Common myeloid progenitor, CD34-positive (primary cell): ENCODE data around the gene ZDHHC21.

Experiments
- CTCF ChIA-PET: fragments of 350-600 bp; sonication (Branson Sonifier 250); formaldehyde crosslinking; loops from one replicate; lab custom pipeline; 2021; ENCODE audit warnings: antibody characterized with exemption; lab: Charles Lee
- POLR2A ChIA-PET: fragments of 350-600 bp; sonication (Branson Sonifier 250); formaldehyde crosslinking; loops from one replicate; lab custom pipeline; 2021; ENCODE audit warnings: antibody characterized with exemption; lab: Charles Lee
- DNase-seq, 3 donors: peaks; one replicate each; pipeline versions ENCODE4 v3.0.0 to v3.0.0-alpha.2; 2013
- H3K27ac ChIP-seq, 2 experiments: 1 replicate in 1 of 2; 2 replicates in 1 of 2; pipeline ENCODE4 v1.7.0; 2013; ENCODE audit warnings: inconsistent platforms in 2 of 2, low read length in 2 of 2, mild to moderate bottlenecking in 2 of 2, low read depth in 1 of 2, moderate library complexity in 1 of 2; ENCODE audit not compliant: severe bottlenecking in 2 of 2, insufficient read depth in 1 of 2, poor library complexity in 1 of 2
- H3K27me3 ChIP-seq, 5 experiments: replicated peaks in 2 of 5; 1 replicate in 3 of 5; 2 replicates in 2 of 5; pipeline versions ENCODE4 v1.6.1 to v1.7.0; 2013; ENCODE audit warnings: low read length in 4 of 5, mild to moderate bottlenecking in 2 of 5, moderate library complexity in 2 of 5, inconsistent platforms in 1 of 5; ENCODE audit not compliant: insufficient read depth in 5 of 5, control insufficient read depth in 4 of 5
- H3K36me3 ChIP-seq, 4 experiments: 1 replicate in 2 of 4; 2 replicates in 2 of 4; pipeline versions ENCODE4 v1.6.1 to v1.7.0; 2013; ENCODE audit warnings: low read length in 3 of 4, control low read depth in 1 of 4, mild to moderate bottlenecking in 1 of 4; ENCODE audit not compliant: control insufficient read depth in 4 of 4, insufficient read depth in 4 of 4
- H3K4me1 ChIP-seq, 4 experiments: 1 replicate in 3 of 4; 2 replicates in 1 of 4; pipeline versions ENCODE4 v1.6.1 to v1.7.1; 2013; ENCODE audit warnings: low read length in 3 of 4, mild to moderate bottlenecking in 3 of 4, control low read depth in 1 of 4, inconsistent platforms in 1 of 4, moderate library complexity in 1 of 4; ENCODE audit not compliant: control insufficient read depth in 4 of 4, insufficient read depth in 4 of 4; ENCODE audit errors: control extremely low read depth in 1 of 4
- H3K4me3 ChIP-seq, 7 experiments: 1 replicate in 4 of 7; 2 replicates in 3 of 7; pipeline versions ENCODE4 v1.5.1 to v1.7.0; 2013; ENCODE audit warnings: mild to moderate bottlenecking in 7 of 7, low read length in 6 of 7, moderate library complexity in 6 of 7, inconsistent platforms in 2 of 7, low read depth in 2 of 7, control low read depth in 1 of 7; ENCODE audit not compliant: insufficient read depth in 4 of 7, control insufficient read depth in 1 of 7; ENCODE audit errors: extremely low read depth in 1 of 7
- H3K9me3 ChIP-seq, 5 experiments: 1 replicate in 4 of 5; 2 replicates in 1 of 5; pipeline versions ENCODE4 v1.6.1 to v1.7.1; 2013; ENCODE audit warnings: low read length in 4 of 5, mild to moderate bottlenecking in 2 of 5, inconsistent platforms in 1 of 5, low read depth in 1 of 5, moderate library complexity in 1 of 5; ENCODE audit not compliant: control insufficient read depth in 4 of 5, insufficient read depth in 2 of 5; ENCODE audit errors: control extremely low read depth in 1 of 5
- WGBS: methylation state at CpG from one replicate; pipeline ENCODE4 v1.1.5; 2013; ENCODE audit not compliant: insufficient coverage; 5-methylcytosine and 5-hydroxymethylcytosine counted together

The ZDHHC21 gene

GRCh38 chr9:14627513-14627912 lies 65.7 kb downstream of the ZDHHC21 start:
- no peak for DNase-seq
- CTCF ChIA-PET, result interaction anchor here (1.6 kb wide), 1 partner anchor 12 kb away, joined by 9 read pairs; no protein-coding TSS in a partner anchor

DNA sequence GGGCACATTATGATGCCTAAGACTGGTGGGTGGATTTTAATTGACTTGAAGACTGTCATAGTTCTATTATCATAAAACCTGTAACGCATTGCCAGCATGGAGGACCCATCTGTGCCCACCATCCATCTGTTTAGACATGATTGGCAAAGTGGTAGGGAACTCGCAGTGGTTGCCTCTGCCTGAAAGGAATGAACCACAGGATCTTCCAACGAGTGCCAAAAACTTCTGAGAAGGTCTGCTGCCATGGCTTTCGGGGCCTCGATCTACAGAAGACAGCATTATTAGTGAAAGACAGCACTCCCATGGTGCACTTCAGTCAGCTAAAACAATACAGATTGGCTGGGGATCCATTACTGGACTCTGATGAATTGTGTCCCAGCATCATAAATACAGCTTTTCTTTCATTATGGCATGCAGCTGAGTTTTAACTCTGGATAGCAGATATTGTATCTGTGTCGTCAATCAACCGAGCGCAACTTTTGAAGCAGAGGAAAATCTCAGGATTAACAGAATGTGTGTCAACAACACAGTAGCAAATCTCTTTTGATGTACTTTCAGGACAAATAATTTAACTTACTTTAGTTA lies 74.3 kb downstream of the ZDHHC21 start:
- DNase-seq, result peak in 1 of 3 donors; percentile 4
- ChIA-PET CTCF (interaction anchor here (1.0 to 5.3 kb wide), 3 partner anchors 11 to 151 kb away, joined by 3 to 34 read pairs (median 4); no protein-coding TSS in a partner anchor), POLR2A (no interaction called here)
- Histone ChIP-seq H3K4me3 (no peak overlapping the region), H3K36me3 (peaks cover 0 to 7% (median 1%) of the 10 kb centered on the region in 4 experiments), H3K9me3 (no peaks in the 10 kb centered on the region), H3K27ac (no peak overlapping the region), H3K27me3 (no peaks in the 10 kb centered on the region), H3K4me1 (peaks cover 0 to 8% (median 0%) of the 10 kb centered on the region in 4 experiments)
- WGBS, result 95% methylated on average over 5 of the region's 8 CpGs

More at GRCh38 chr9:14627513-14627912, 65.7 kb downstream of the ZDHHC21 start:
- Histone ChIP-seq H3K36me3 (peaks cover 7 to 26% (median 12%) of the 10 kb centered on the region in 4 experiments), H3K27ac (no peak overlapping the region), H3K27me3 (no peaks in the 10 kb centered on the region), H3K9me3 (peaks cover 0 to 12% (median 6%) of the 10 kb centered on the region in 5 experiments), H3K4me1 (no peaks in the 10 kb centered on the region), H3K4me3 (no peak overlapping the region)
- POLR2A ChIA-PET, result interaction anchor here (0.7 kb wide), 1 partner anchor 14 kb away, joined by 3 read pairs; no protein-coding TSS in a partner anchor
- no CpG with 5 or more reads among the region's 1 CpG for WGBS

DNA sequence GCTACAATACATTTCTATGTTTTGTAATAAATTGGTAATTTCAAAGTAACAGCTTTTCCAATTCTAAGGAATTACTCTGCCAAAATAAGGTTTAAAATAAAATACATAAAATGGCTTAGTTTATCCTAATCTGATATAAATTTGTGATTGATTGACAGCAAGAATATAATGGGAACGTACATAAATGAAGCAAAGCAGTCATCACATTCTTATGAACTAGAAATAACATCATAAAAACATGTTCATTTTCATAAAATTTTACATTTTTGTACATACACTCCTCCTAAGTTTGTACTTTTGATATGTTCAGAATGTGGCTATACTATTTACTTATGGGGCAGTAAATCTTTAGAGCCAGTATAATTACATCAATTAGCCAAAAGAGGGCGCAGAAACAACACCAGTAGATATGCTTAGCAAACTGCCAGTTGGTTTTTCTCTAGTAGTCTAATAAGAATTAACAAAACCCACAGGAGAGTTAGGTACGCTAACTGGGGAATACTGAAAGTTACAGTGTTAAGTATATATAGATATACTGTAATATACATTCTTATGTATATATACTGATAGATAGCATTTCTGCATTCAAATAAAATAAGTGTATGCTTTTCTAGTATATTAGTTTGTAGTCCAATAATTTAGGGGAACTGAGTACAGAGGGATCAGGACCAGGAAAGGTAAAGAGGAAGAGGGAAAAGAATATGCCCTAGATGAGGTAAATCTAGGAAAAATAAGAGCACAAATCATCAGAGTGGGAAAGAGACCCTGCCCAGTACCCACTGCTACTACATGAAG lies 76.8 kb downstream of the ZDHHC21 start:
- ChIA-PET CTCF (interaction anchor here (0.8 to 5.3 kb wide), 6 partner anchors 9 to 153 kb away, joined by 3 to 34 read pairs (median 6); no protein-coding TSS in a partner anchor), POLR2A (no interaction called here)
- no CpG with 5 or more reads among the region's 3 CpGs for WGBS
- DNase-seq, result peak; percentile 62 to 84 (median 82)
- peaks cover 0 to 6% (median 0%) of the 10 kb centered on the region in 4 experiments for H3K4me1 ChIP-seq
- no peak overlapping the region for H3K27ac ChIP-seq
- H3K4me3 ChIP-seq, result no peak overlapping the region
- no peaks in the 10 kb centered on the region for H3K9me3 ChIP-seq
- H3K27me3 ChIP-seq, result no peaks in the 10 kb centered on the region
- peaks cover 0 to 7% (median 3%) of the 10 kb centered on the region in 4 experiments for H3K36me3 ChIP-seq

- Histone ChIP-seq H3K27me3 (no peaks in the 10 kb centered on the region), H3K36me3 (peaks cover 0 to 2% (median 0%) of the 10 kb centered on the region in 4 experiments), H3K9me3 (no peaks in the 10 kb centered on the region), H3K27ac (no peak overlapping the region), H3K4me1 (no peaks in the 10 kb centered on the region), H3K4me3 (no peak overlapping the region)
- no peak for DNase-seq
- POLR2A ChIA-PET, result no interaction called here
- 100% methylated on average over 1 of the region's 2 CpGs for WGBS
- CTCF ChIA-PET, result no interaction called here
Observed at GRCh38 chr9:14608540-14608939, 84.7 kb downstream of the ZDHHC21 start.

GRCh38 chr9:14597171-14597799 lies 95.9 kb downstream of the ZDHHC21 start:
- WGBS, result 94% methylated on average over 6 of the region's 7 CpGs
- no peak for DNase-seq
- Histone ChIP-seq H3K36me3 (peaks cover 0 to 22% (median 5%) of the 10 kb centered on the region in 4 experiments), H3K4me1 (no peaks in the 10 kb centered on the region), H3K4me3 (no peak overlapping the region), H3K27me3 (no peaks in the 10 kb centered on the region), H3K9me3 (peaks cover 0 to 36% (median 3%) of the 10 kb centered on the region in 5 experiments), H3K27ac (no peak overlapping the region)
- CTCF ChIA-PET, result no interaction called here
- POLR2A ChIA-PET, result interaction anchor here (0.5 kb wide), 1 partner anchor 1576 kb away, joined by 3 read pairs; no protein-coding TSS in a partner anchor

DNA sequence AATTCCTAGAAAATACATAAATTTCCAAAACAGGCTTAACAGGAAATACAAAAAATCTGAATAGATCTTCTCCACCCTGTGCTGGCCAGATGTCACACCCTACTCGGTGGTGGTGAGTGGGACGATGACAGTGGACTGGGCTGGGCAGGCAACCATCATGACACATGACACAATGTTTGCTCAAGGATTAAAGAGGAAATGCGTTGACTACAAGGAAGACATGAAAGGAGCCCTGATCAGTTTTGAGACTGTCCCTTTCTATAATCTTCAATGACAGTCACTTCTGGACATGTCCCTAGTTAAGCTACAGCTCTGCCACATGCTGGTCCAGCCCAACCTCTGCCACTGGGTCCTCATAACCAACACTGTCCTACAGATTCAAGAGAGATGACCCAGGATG lies 99.8 kb downstream of the ZDHHC21 start:
- Histone ChIP-seq H3K27me3 (no peaks in the 10 kb centered on the region), H3K36me3 (peaks cover 0 to 24% (median 5%) of the 10 kb centered on the region in 4 experiments), H3K4me3 (no peak overlapping the region), H3K27ac (no peak overlapping the region), H3K9me3 (peaks cover 0 to 26% (median 3%) of the 10 kb centered on the region in 5 experiments), H3K4me1 (no peaks in the 10 kb centered on the region)
- ChIA-PET CTCF (no interaction called here), POLR2A (no interaction called here)
- no peak for DNase-seq
- WGBS, result 100% methylated on average over 3 of the region's 3 CpGs
